Measurements from ENCODE around the gene NTF4.
"Not testable (repeated sequence)": the region's sequence is repeated elsewhere in the genome, so short reads cannot be mapped to it uniquely, and the experiment has no call there.

The NTF4 gene

DNA sequence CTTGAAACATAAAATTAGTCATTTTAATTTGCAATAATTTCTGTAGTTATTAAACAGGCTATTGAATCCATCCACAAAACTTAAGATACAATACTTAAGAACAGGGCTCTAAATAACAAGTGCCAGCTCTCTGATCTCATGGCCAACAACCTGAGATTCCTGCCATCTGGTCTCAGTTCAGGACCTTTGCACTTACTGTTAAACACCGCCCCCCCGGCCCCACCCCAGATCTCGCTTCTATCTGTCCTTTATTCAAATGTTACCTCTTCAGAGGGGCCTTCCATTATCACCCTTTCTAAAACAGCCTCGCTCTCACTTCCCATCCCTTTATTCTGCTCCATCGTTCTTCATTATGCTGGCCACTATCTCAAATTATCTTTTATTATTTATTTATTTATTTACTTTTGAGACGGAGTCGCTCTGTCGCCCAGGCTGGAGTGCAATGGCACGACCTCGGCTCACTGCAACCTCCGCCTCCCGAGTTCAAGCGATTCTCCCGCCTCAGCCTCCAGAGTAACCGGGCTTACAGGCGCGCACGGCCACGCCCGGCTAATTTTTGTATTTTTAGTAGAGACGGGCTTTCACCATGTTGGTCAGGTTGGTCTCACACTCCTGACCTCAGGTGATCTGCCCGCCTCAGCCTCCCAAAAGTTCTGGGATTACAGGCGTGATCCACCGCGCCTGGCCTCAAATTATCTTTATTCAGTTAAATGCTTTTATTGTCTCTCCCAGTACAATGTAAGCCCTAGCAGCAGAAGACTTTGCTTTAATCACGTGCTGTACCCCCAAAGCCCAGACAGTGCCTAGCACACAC is 19.8 kb upstream of the NTF4 start:
- Histone ChIP-seq H3K4me2 (peak overlapping the region; percentile 83), H3K27me3 (ENCODE audit: insufficient read depth, low read depth) (no peaks in the 10 kb centered on the region), H3K27ac (no peak overlapping the region), H3K79me2 (ENCODE audit: insufficient read depth, low read depth) (peaks cover 42% of the 10 kb centered on the region), H3K4me1 (ENCODE audit: low read depth, poor library complexity, severe bottlenecking) (peaks cover 23% of the 10 kb centered on the region), H3K4me3 (IDR thresholded peaks at IDR 0.05; ENCODE audit: insufficient read depth, low read depth, low read length) (no peak overlapping the region), H4K20me1 (ENCODE audit: insufficient read depth) (peaks cover 24% of the 10 kb centered on the region), H3K9ac (peak overlapping the region; percentile 81; the same call in 1 of the 2 replicates), H3K36me3 (ENCODE audit: insufficient read depth) (peaks cover 11% of the 10 kb centered on the region; the same call in 1 of the 2 replicates), H2AFZ (ENCODE audit: low read depth) (peak overlapping the region; percentile 80)
- TF ChIP-seq, protein P1, sequence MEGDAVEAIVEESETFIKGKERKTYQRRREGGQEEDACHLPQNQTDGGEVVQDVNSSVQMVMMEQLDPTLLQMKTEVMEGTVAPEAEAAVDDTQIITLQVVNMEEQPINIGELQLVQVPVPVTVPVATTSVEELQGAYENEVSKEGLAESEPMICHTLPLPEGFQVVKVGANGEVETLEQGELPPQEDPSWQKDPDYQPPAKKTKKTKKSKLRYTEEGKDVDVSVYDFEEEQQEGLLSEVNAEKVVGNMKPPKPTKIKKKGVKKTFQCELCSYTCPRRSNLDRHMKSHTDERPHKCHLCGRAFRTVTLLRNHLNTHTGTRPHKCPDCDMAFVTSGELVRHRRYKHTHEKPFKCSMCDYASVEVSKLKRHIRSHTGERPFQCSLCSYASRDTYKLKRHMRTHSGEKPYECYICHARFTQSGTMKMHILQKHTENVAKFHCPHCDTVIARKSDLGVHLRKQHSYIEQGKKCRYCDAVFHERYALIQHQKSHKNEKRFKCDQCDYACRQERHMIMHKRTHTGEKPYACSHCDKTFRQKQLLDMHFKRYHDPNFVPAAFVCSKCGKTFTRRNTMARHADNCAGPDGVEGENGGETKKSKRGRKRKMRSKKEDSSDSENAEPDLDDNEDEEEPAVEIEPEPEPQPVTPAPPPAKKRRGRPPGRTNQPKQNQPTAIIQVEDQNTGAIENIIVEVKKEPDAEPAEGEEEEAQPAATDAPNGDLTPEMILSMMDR (conservative IDR thresholded peaks at IDR 0.05; ENCODE audit: low read depth, low read length) = no peak

DNA sequence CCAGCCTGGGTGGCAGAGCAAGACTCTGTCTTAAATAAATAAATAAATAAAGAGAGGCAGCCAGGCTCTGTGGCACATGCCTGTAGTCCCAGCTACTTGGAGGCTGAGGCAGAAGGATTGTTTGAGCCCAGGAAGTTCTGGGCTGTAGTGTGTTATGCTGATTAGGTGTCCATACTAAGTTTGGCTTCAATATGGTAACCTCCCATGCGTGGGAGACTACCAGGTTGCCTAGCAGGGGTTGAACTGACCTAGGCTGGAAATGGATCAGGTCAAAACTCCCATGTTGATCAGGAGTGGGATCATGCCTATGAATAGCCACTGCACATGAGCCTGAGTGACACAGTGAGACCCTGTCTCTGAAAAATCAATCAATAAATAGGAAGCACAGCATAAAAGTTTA is 16.7 kb upstream of the NTF4 start:
- Histone ChIP-seq H3K4me3 (IDR thresholded peaks at IDR 0.05; ENCODE audit: insufficient read depth, low read depth, low read length) (no peak overlapping the region), H4K20me1 (ENCODE audit: insufficient read depth) (0 out of 2 replicates have a peak, but pooled peaks cover under 1% of the 10 kb centered on the region), H3K27me3 (ENCODE audit: insufficient read depth, low read depth) (no peaks in the 10 kb centered on the region), H3K4me2 (no peak overlapping the region), H3K36me3 (ENCODE audit: insufficient read depth) (no peaks in the 10 kb centered on the region), H3K27ac (no peak overlapping the region), H2AFZ (ENCODE audit: low read depth) (no peak overlapping the region), H3K9ac (no peak overlapping the region), H3K79me2 (ENCODE audit: insufficient read depth, low read depth) (peaks cover 10% of the 10 kb centered on the region), H3K4me1 (ENCODE audit: low read depth, poor library complexity, severe bottlenecking) (peaks cover 8% of the 10 kb centered on the region)
- TF ChIP-seq, protein P1 (conservative IDR thresholded peaks at IDR 0.05; ENCODE audit: low read depth, low read length) = no peak

DNA sequence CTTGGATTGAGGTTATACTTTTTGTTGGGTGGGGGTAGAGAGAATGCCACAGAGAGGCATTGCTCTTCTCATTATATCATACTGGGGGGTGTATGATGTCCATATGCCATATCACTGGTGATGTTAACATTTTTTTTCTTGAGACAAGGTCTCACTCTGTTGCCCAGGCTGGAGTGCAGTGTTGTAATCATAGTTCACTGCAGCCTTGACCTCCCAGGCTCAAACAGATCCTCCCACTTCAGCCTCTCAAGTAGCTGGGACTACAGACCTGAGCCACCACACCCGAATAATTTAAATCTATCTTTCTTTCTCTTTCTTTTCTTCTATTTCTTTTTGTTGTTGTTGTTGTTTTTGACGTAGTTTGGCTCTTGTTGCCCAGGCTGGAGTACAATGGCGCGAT is 15.8 kb upstream of the NTF4 start:
- Histone ChIP-seq H3K4me3 (IDR thresholded peaks at IDR 0.05; ENCODE audit: insufficient read depth, low read depth, low read length) (no peak overlapping the region), H3K4me2 (no peak overlapping the region), H3K4me1 (ENCODE audit: low read depth, poor library complexity, severe bottlenecking) (peaks cover 7% of the 10 kb centered on the region), H4K20me1 (ENCODE audit: insufficient read depth) (no peaks in the 10 kb centered on the region), H3K36me3 (ENCODE audit: insufficient read depth) (no peaks in the 10 kb centered on the region), H3K79me2 (ENCODE audit: insufficient read depth, low read depth) (peaks cover 2% of the 10 kb centered on the region; the same call in 1 of the 2 replicates), H3K9ac (no peak overlapping the region), H3K27ac (no peak overlapping the region), H3K27me3 (ENCODE audit: insufficient read depth, low read depth) (no peaks in the 10 kb centered on the region), H2AFZ (ENCODE audit: low read depth) (no peak overlapping the region)
- TF ChIP-seq, protein P1 (conservative IDR thresholded peaks at IDR 0.05; ENCODE audit: low read depth, low read length) = no peak

DNA sequence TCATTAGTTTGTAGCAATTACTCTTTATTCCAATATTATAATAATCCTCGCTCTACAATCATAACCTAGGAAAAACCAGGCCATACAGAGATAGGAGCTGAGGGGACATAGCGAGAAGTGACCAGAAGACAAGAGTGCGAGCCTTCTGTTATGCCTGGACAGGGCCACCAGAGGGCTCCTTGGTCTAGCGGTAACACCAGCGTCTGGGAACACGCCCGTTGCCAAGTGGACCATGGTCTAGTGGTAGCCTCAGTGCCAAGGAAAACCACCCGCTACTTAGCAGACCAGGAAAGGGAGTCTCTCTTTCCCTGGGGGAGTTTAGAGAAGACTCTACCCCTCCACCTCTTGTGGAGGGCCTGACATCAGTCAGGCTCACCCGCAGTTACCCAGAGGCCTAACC is 10.3 kb upstream of the NTF4 start:
- not testable (repeated sequence) for H3K4me3 ChIP-seq (IDR thresholded peaks at IDR 0.05; ENCODE audit: insufficient read depth, low read depth, low read length); H3K9ac ChIP-seq; H2AFZ ChIP-seq (ENCODE audit: low read depth); H3K4me1 ChIP-seq (ENCODE audit: low read depth, poor library complexity, severe bottlenecking); H3K36me3 ChIP-seq (ENCODE audit: insufficient read depth); H4K20me1 ChIP-seq (ENCODE audit: insufficient read depth); H3K27ac ChIP-seq; H3K4me2 ChIP-seq; H3K79me2 ChIP-seq (ENCODE audit: insufficient read depth, low read depth)
- TF ChIP-seq, protein P1 (conservative IDR thresholded peaks at IDR 0.05; ENCODE audit: low read depth, low read length) = peak; percentile 42
- H3K27me3 ChIP-seq (ENCODE audit: insufficient read depth, low read depth) = peaks cover 31% of the 10 kb centered on the region
